Hepatocyte (in vitro differentiated cells): ENCODE measurements around the gene SETD6. TPM values are rescaled to one million over a fixed set of nuclear protein-coding genes. Genes with fewer than 3 reads are reported as not detected.

Source experiments
- DNase-seq: peaks from one replicate; pipeline ENCODE4 v3.0.0-alpha.2; 2016; ENCODE audit warnings: low spot score
- H2AFZ ChIP-seq: fragments of 200-600 bp; sonication (generic); 2 replicates; pipeline ENCODE4 v1.6.0; 2016; ENCODE audit warnings: antibody characterized with exemption, mild to moderate bottlenecking
- H3K27ac ChIP-seq: fragments of 200-600 bp; sonication (generic); 2 replicates; pipeline ENCODE4 v1.5.1; 2016; ENCODE audit warnings: mild to moderate bottlenecking
- H3K27me3 ChIP-seq: fragments of 200-600 bp; sonication (generic); 2 replicates; pipeline ENCODE4 v1.6.1; 2016
- H3K36me3 ChIP-seq: fragments of 200-600 bp; sonication (generic); replicated peaks from 2 replicates; pipeline ENCODE4 v1.5.1; 2016; ENCODE audit warnings: low read depth; ENCODE audit not compliant: insufficient read depth
- H3K4me1 ChIP-seq: fragments of 200-600 bp; sonication (generic); 2 replicates; pipeline ENCODE4 v1.5.1; 2016; ENCODE audit warnings: mild to moderate bottlenecking, moderate library complexity; ENCODE audit not compliant: insufficient read depth
- H3K4me2 ChIP-seq: fragments of 200-600 bp; sonication (generic); 2 replicates; pipeline ENCODE4 v1.6.0; 2016
- H3K4me3 ChIP-seq: fragments of 200-600 bp; sonication (generic); 2 replicates; pipeline ENCODE4 v1.5.1; 2016; ENCODE audit warnings: mild to moderate bottlenecking
- H3K79me2 ChIP-seq: fragments of 200-600 bp; sonication (generic); 2 replicates; pipeline ENCODE4 v1.6.0; 2017; ENCODE audit warnings: mild to moderate bottlenecking
- H3K9me2 ChIP-seq: fragments of 200-600 bp; sonication (generic); replicated peaks from 2 replicates; pipeline ENCODE4 v1.6.0; 2017; ENCODE audit warnings: mild to moderate bottlenecking; ENCODE audit not compliant: insufficient read depth
- H3K9me3 ChIP-seq: fragments of 200-600 bp; sonication (generic); 2 replicates; pipeline ENCODE4 v1.5.1; 2016; ENCODE audit warnings: low read depth, mild to moderate bottlenecking
- H4K20me1 ChIP-seq: fragments of 200-600 bp; sonication (generic); 2 replicates; pipeline ENCODE4 v1.6.0; 2016; ENCODE audit warnings: mild to moderate bottlenecking; ENCODE audit not compliant: insufficient read depth, poor library complexity, severe bottlenecking
- EZH2 ChIP-seq: fragments of 200-600 bp; sonication (generic); IDR thresholded peaks from 2 replicates; pipeline ENCODE4 v1.6.1; 2016; ENCODE audit warnings: antibody characterized with exemption, mild to moderate bottlenecking, borderline replicate concordance
- EZH2phosphoT487 ChIP-seq: fragments of 200-600 bp; sonication (generic); IDR thresholded peaks from one replicate; pipeline ENCODE4 v1.6.1; 2018; ENCODE audit warnings: antibody characterized with exemption, mild to moderate bottlenecking, low read depth, moderate library complexity; ENCODE audit not compliant: unreplicated experiment, severe bottlenecking
- WGBS: methylation state at CpG from one replicate; pipeline ENCODE4 v1.1.6; 2016; ENCODE audit warnings: low lambda C conversion rate; ENCODE audit errors: missing lambda C conversion rate; 5-methylcytosine and 5-hydroxymethylcytosine counted together
- polyA plus RNA-seq: library from polyadenylated mRNA; unstranded; fragments of >200 nt; fragmentation: Nextera tagmentation; extraction: Ambion mirVana; gene quantifications from 2 replicates; pipeline ENCODE4 v1.2.1, GENCODE V29; 2016
- total RNA-seq: library from RNA; depleted of rRNA; stranded (reverse); fragments of >200 nt; gene quantifications from 2 replicates; pipeline ENCODE4 v1.2.3, GENCODE V29; 2014
- TF ChIP-seq, protein P1 (sequence below): fragments of 200-600 bp; sonication (generic); IDR thresholded peaks from 2 replicates; pipeline ENCODE4 v1.5.1; 2016; ENCODE audit warnings: antibody characterized with exemption, mild to moderate bottlenecking; ENCODE audit not compliant: poor library complexity

Gene SETD6
- total and polyA plus RNA-seq, 2 experiments from 2014 or later: 9.7 to 11.4 TPM

DNA sequence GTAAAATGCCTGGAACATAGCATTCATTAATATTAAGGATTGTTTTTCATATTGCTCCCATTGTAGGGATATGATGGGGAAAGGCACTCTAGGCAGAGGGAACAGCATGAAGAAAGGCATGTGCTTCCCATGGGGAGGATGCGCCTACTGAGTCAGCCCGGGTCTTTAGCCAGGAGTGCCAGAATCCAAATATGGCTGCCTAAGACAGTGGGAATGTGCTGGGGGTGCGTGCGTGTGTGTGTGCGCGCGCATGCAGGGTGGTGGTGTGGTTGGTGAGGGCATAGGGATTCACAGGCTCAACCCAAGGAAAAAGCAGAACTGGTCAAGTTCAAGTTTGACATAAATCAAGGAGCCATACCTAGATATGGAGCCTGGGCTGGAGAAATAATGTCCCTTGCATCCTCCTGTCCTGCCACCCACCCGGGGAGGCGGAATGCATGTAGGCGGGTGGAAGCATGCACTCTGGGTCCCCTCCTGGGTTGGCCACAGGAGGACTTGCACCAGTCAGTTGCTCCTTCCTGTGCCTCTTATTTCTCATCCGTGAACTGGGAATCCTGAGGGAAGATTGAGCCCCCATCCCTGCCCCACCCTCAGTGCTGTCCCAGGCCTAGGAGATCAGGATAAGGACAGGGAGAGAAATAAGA lies 34.0 kb upstream of the SETD6 start:
- Histone ChIP-seq H2AFZ (no peak overlapping the region), H3K9me3 (no peaks in the 10 kb centered on the region), H3K4me1 (no peaks in the 10 kb centered on the region), H3K27ac (no peak overlapping the region), H4K20me1 (no peaks in the 10 kb centered on the region), H3K79me2 (no peaks in the 10 kb centered on the region), H3K36me3 (no peaks in the 10 kb centered on the region), H3K4me2 (no peak overlapping the region), H3K27me3 (no peaks in the 10 kb centered on the region), H3K4me3 (no peak overlapping the region), H3K9me2 (no peaks in the 10 kb centered on the region)
- no peak for DNase-seq
- no peak for TF ChIP-seq EZH2
- TF ChIP-seq EZH2phosphoT487: no peak
- TF ChIP-seq, protein P1, sequence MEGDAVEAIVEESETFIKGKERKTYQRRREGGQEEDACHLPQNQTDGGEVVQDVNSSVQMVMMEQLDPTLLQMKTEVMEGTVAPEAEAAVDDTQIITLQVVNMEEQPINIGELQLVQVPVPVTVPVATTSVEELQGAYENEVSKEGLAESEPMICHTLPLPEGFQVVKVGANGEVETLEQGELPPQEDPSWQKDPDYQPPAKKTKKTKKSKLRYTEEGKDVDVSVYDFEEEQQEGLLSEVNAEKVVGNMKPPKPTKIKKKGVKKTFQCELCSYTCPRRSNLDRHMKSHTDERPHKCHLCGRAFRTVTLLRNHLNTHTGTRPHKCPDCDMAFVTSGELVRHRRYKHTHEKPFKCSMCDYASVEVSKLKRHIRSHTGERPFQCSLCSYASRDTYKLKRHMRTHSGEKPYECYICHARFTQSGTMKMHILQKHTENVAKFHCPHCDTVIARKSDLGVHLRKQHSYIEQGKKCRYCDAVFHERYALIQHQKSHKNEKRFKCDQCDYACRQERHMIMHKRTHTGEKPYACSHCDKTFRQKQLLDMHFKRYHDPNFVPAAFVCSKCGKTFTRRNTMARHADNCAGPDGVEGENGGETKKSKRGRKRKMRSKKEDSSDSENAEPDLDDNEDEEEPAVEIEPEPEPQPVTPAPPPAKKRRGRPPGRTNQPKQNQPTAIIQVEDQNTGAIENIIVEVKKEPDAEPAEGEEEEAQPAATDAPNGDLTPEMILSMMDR: no peak
- WGBS: 95% methylated on average over 11 of the region's 11 CpGs

DNA sequence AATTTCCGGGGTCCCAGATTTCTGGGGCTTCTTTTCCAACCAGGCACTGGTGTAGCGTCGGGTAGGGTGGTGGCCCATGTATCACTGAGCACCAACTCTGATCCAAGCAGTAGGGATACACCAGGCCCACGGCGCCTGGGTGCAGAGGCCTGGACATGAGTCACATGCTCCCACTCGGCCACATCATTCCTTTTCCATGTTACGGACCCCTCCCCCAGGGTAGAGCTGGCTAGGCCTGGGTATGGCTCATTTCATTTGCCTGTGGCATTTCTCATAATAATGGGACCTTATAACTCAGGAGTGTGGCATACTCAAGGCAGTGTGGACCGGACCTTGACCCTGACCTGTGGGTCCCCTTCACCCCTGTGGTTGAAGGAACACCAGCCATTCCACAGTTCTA lies 33.4 kb upstream of the SETD6 start:
- H4K20me1 ChIP-seq: no peaks in the 10 kb centered on the region
- TF ChIP-seq, protein P1: no peak
- TF ChIP-seq EZH2 (no peak), EZH2phosphoT487 (no peak)
- H3K36me3 ChIP-seq: no peaks in the 10 kb centered on the region
- DNase-seq: no peak
- no peak overlapping the region for H3K4me2 ChIP-seq
- H3K27ac ChIP-seq: no peak overlapping the region
- H3K4me3 ChIP-seq: no peak overlapping the region
- H3K9me3 ChIP-seq: no peaks in the 10 kb centered on the region
- no peaks in the 10 kb centered on the region for H3K79me2 ChIP-seq
- H3K27me3 ChIP-seq: no peaks in the 10 kb centered on the region
- H3K9me2 ChIP-seq: no peaks in the 10 kb centered on the region
- H2AFZ ChIP-seq: no peak overlapping the region
- no peaks in the 10 kb centered on the region for H3K4me1 ChIP-seq
- WGBS: 73% methylated on average over 8 of the region's 8 CpGs

DNA sequence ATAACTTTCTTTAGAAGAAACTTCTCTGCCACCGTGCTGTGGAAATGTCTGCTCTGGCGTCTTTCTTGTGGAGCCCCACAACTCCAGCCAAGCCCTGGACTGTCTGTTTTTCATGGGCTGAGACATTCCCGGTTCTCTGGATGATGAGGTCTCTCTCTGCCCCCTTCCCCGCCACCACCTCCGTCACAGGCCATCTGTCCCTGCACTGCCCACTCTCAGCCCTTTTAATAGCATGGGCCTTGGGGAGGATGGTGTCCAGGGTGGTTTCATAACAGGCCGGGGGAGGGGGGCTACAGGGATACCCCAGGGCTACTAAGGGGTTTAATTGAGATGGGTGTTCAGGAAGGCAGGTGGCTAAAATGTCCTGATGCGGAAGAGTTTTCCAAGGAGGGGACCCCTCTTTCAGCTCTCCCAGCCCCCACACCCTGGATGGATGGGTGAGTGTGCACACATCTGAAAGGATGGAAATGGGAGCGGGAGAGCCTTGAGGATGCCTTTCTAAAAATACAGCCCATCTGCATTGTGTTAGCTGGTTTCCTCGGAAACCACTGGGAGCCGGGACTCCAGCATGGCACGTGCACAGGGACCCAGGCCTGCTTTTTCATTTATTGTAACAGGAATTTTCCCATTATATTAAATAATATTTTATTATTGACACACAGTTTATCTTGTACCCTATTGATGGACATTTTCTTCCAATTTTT lies 30.0 kb upstream of the SETD6 start:
- Histone ChIP-seq H2AFZ (no peak overlapping the region), H3K4me1 (no peaks in the 10 kb centered on the region), H3K27ac (no peak overlapping the region), H3K27me3 (no peaks in the 10 kb centered on the region), H3K79me2 (no peaks in the 10 kb centered on the region), H3K36me3 (no peaks in the 10 kb centered on the region), H3K4me3 (no peak overlapping the region), H3K4me2 (no peak overlapping the region), H3K9me3 (no peaks in the 10 kb centered on the region), H3K9me2 (no peaks in the 10 kb centered on the region), H4K20me1 (no peaks in the 10 kb centered on the region)
- WGBS: 75% methylated on average over 11 of the region's 11 CpGs
- DNase-seq: no peak
- no peak for TF ChIP-seq EZH2

DNA sequence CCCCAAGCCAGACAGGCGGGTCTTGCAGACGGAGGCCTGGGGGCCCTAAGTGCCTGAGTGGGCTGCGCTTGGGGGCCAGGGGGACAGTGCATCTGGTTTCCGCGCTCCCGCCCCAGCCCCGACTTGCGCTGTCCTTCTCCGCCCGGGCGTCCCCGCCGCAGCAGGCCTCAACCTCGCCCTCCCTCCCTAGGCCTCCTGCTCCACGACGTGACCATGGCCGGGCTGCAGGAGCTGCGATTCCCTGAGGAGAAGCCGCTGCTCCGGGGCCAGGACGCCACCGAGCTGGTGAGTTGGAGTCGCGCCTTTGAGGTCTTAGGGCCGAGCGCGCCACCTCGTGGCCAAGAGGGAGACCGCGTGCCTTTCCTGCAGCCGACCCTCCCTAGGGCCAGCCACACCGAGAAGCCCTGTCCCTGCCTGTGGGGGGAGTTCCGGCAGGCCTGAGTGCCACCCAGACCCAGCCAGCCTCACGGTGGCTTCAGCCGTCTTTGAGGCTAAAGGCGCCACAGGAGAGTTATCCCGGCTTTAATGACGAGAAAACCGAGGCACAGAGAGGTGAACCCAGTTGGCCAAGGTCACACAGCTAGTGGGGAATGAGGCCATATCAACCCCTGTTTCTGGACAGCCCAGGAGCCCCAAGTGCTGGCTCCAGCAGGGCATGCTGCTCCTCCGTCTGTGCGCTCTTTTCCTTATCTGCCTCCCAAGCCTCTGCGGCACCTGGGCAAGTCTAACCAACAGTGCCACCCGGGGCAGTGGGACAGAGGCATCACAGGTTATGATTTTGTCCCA lies 27.6 kb upstream of the SETD6 start:
- Histone ChIP-seq H3K9me3 (no peaks in the 10 kb centered on the region), H4K20me1 (no peaks in the 10 kb centered on the region), H3K79me2 (no peaks in the 10 kb centered on the region), H3K36me3 (no peaks in the 10 kb centered on the region), H3K4me2 (peak overlapping the region; percentile 60), H3K27ac (no peak overlapping the region), H3K9me2 (no peaks in the 10 kb centered on the region), H3K4me3 (no peak overlapping the region), H3K4me1 (no peaks in the 10 kb centered on the region), H2AFZ (no peak overlapping the region), H3K27me3 (no peaks in the 10 kb centered on the region)
- peak; percentile 94 for DNase-seq
- 18% methylated on average over 34 of the region's 43 CpGs for WGBS
- TF ChIP-seq, protein P1: peak; percentile 97
- no peak for TF ChIP-seq EZH2phosphoT487
